Small intestine (tissue), 7 donors: ENCODE data around the gene IGSF5. TPM values are rescaled to one million over a fixed set of nuclear protein-coding genes. Genes with fewer than 3 reads are reported as not detected.
A peak's percentile ranks its signal among the peaks of the same experiment; 100 is the strongest.
"Not testable (repeated sequence)": the region's sequence is repeated elsewhere in the genome, so short reads cannot be mapped to it uniquely, and the experiment has no call there.

ENCODE experiments used
- DNase-seq, 2 donors: peaks; one replicate each; pipeline versions ENCODE4 v3.0.0 to v3.0.0-alpha.2; 2013
- FAIRE-seq: peaks from 2 replicates; lab custom pipeline; 2012; peaks lifted over from hg19 to GRCh38; lab: Jason Lieb, UNC
- H3K27ac ChIP-seq, 3 donors: one replicate each; pipeline ENCODE4 v1.5.1; 2013; ENCODE audit warnings: low read length in 2 of 3, mild to moderate bottlenecking in 2 of 3, control low read depth in 1 of 3, inconsistent platforms in 1 of 3, low read depth in 1 of 3, moderate library complexity in 1 of 3
- H3K27me3 ChIP-seq, 3 donors: one replicate each; pipeline ENCODE4 v1.6.1; 2013; ENCODE audit warnings: low read length in 3 of 3, inconsistent platforms in 1 of 3; ENCODE audit not compliant: control insufficient read depth in 3 of 3, insufficient read depth in 3 of 3
- H3K36me3 ChIP-seq, 3 donors: one replicate each; pipeline ENCODE4 v1.6.1; 2013; ENCODE audit warnings: low read length in 3 of 3, inconsistent platforms in 1 of 3, low read depth in 1 of 3, mild to moderate bottlenecking in 1 of 3, moderate library complexity in 1 of 3; ENCODE audit not compliant: control insufficient read depth in 3 of 3, insufficient read depth in 2 of 3
- H3K4me1 ChIP-seq, 3 donors: one replicate each; pipeline ENCODE4 v1.6.1; 2013; ENCODE audit warnings: low read length in 2 of 3, inconsistent platforms in 1 of 3, low read depth in 1 of 3, mild to moderate bottlenecking in 1 of 3, moderate library complexity in 1 of 3; ENCODE audit not compliant: control insufficient read depth in 3 of 3, insufficient read depth in 2 of 3
- H3K4me3 ChIP-seq, 3 donors: one replicate each; pipeline ENCODE4 v1.5.1; 2013; ENCODE audit warnings: low read length in 3 of 3, control low read depth in 1 of 3, inconsistent platforms in 1 of 3, low read depth in 1 of 3, mild to moderate bottlenecking in 1 of 3, moderate library complexity in 1 of 3
- H3K9me3 ChIP-seq, 2 donors: one replicate each; pipeline ENCODE4 v1.6.1; 2013; ENCODE audit warnings: low read depth in 1 of 2, low read length in 1 of 2; ENCODE audit not compliant: control insufficient read depth in 2 of 2, insufficient read depth in 1 of 2
- WGBS, 3 donors: extraction: QIAGEN DNeasy Blood & Tissue Kit; methylation state at CpG; one replicate each; pipeline ENCODE4 v1.1.7; 2013; 5-methylcytosine and 5-hydroxymethylcytosine counted together
- polyA plus RNA-seq, 4 donors: library from polyadenylated mRNA; stranded (reverse) in 3 of 4; unstranded in 1 of 4; fragments of 200-250 nt in 3 of 4; fragments of 120-200 nt in 1 of 4; gene quantifications; one replicate each; pipeline versions ENCODE4 v1.2.1 to v1.2.3, GENCODE V29; 2013
- donor health status: healthy with polysubstance abuse.
- donor health status: control.
- donor health status: control.
- donor health status: Bipolar disorder and iron deficiency.
- donor health status: healthy.

IGSF5 gene
- polyA plus RNA-seq, 4 donors: 0.12 to 0.78 (median 0.45) TPM; not detected in 1

- not testable (repeated sequence) for H3K36me3 ChIP-seq, H3K27ac ChIP-seq, H3K9me3 ChIP-seq, H3K4me3 ChIP-seq, DNase-seq, FAIRE-seq, H3K27me3 ChIP-seq, H3K4me1 ChIP-seq
- 55 to 81% (median 78%) methylated on average over 4 of the region's 4 CpGs for WGBS, 3 donors
These were observed 2.4 kb upstream of the IGSF5 start for GRCh38 chr21:39742561-39742960.

GRCh38 chr21:39745332-39745731, 349 bp downstream of the IGSF5 start:
- not testable (repeated sequence) for H3K27ac ChIP-seq, DNase-seq, H3K9me3 ChIP-seq, H3K4me1 ChIP-seq, FAIRE-seq, H3K36me3 ChIP-seq, H3K27me3 ChIP-seq, H3K4me3 ChIP-seq
- 88 to 93% (median 91%) methylated on average over 8 of the region's 8 CpGs for WGBS, 3 donors

- Histone ChIP-seq H3K9me3 (peaks cover 0 to 4% of the 10 kb centered on the region in 2 donors), H3K36me3 (no peaks in the 10 kb centered on the region), H3K4me1 (no peaks in the 10 kb centered on the region), H3K27me3 (no peaks in the 10 kb centered on the region), H3K27ac (no peak overlapping the region), H3K4me3 (no peak overlapping the region)
- no peak for DNase-seq
- 65 to 73% (median 69%) methylated on average over 8 of the region's 8 CpGs for WGBS, 3 donors
- no peak for FAIRE-seq
These were observed 5.7 kb downstream of the IGSF5 start for GRCh38 chr21:39750670-39751069.

DNA sequence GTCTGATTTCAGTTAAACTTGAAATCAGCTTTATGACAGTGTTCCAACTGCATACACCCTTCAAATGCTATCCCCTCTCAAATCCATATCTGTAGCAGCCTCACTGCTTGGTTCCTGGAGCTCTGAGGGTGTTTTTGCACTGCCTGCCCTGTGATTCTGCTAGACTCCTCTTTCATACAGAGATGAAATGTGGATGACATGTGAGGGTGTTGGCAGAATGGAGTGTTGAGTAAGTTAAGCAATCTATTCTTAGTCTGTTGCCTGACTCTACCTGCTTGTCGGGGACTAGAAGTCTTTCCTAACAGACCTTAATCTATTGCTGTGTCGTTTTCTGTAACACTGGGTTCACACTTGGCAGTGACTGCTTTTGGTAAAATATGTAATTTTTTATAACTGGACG, 9.8 kb downstream of the IGSF5 start:
- Histone ChIP-seq H3K4me1 (no peaks in the 10 kb centered on the region), H3K27me3 (no peaks in the 10 kb centered on the region), H3K27ac (no peak overlapping the region), H3K9me3 (peaks cover 0 to 4% of the 10 kb centered on the region in 2 donors), H3K36me3 (no peaks in the 10 kb centered on the region), H3K4me3 (no peak overlapping the region)
- no peak for DNase-seq
- FAIRE-seq: no peak
- WGBS, 3 donors: 59 to 65% (median 65%) methylated on average over 3 of the region's 3 CpGs

DNA sequence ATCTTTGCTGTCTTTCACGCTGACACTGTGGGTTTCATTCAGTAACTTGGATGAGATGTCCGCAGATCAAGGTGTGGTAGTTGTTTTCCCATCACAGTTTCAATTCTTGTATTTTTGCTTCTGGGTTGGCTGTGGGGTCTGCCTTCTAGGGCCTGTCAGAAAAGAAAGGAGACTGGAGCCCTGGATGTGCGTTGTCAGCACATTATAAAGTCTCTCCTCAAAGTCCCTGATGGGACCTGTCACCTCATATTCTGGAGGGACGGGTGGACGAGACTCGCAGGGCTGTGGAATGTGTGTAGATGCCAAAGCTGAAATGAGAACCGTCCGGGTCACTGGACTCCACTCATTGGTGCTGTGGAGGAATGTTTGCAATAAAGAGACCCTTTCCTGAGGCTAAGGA, 11.3 kb downstream of the IGSF5 start:
- Histone ChIP-seq H3K9me3 (peaks cover 0 to 4% of the 10 kb centered on the region in 2 donors), H3K27me3 (no peaks in the 10 kb centered on the region), H3K36me3 (no peaks in the 10 kb centered on the region), H3K27ac (no peak overlapping the region), H3K4me3 (no peak overlapping the region), H3K4me1 (no peaks in the 10 kb centered on the region)
- DNase-seq (no peak), FAIRE-seq (no peak)
- 75 to 83% (median 76%) methylated on average over 8 of the region's 8 CpGs for WGBS, 3 donors

- DNase-seq (peak in 1 of 2 donors; percentile 3), FAIRE-seq (no peak)
- no peak overlapping the region for H3K4me3 ChIP-seq
- H3K9me3 ChIP-seq: no peaks in the 10 kb centered on the region
- no peaks in the 10 kb centered on the region for H3K27me3 ChIP-seq
- WGBS, 3 donors: 52 to 61% (median 59%) methylated on average over 12 of the region's 12 CpGs
- no peak overlapping the region for H3K27ac ChIP-seq
- no peaks in the 10 kb centered on the region for H3K36me3 ChIP-seq
- H3K4me1 ChIP-seq: no peaks in the 10 kb centered on the region
These were observed 18.4 kb downstream of the IGSF5 start for GRCh38 chr21:39763272-39763970.

DNA sequence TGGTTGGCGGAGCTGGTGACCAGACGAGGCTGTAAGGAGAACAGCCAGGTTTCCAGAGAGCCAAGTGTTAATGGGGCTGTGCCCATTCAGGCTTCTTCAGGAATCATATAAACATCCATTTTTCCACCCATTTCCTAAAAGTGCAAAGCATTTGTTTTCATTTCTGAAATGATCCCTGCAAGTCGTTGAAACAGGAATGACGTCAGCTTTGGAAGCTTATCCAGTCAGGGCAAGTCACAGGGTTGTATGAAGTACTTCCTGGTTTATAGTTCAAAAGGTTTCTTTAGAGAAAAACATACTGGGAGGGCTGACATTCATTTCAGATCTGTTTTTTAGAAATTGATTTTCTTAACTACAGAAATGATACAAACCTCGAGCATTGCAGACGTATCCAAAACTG, 29.2 kb downstream of the IGSF5 start:
- 60 to 64% (median 62%) methylated on average over 6 of the region's 6 CpGs for WGBS, 3 donors
- no peak overlapping the region for H3K27ac ChIP-seq
- peak in 1 of 2 donors; percentile 6 for DNase-seq
- H3K9me3 ChIP-seq: no peaks in the 10 kb centered on the region
- FAIRE-seq: no peak
- no peaks in the 10 kb centered on the region for H3K36me3 ChIP-seq
- H3K4me1 ChIP-seq: no peaks in the 10 kb centered on the region
- H3K27me3 ChIP-seq: no peaks in the 10 kb centered on the region
- H3K4me3 ChIP-seq: no peak overlapping the region

- DNase-seq (no peak), FAIRE-seq (no peak)
- Histone ChIP-seq H3K4me3 (no peak overlapping the region), H3K27ac (no peak overlapping the region), H3K4me1 (no peaks in the 10 kb centered on the region), H3K27me3 (no peaks in the 10 kb centered on the region), H3K9me3 (no peaks in the 10 kb centered on the region), H3K36me3 (no peaks in the 10 kb centered on the region)
- WGBS, 3 donors: 78 to 93% (median 85%) methylated on average over 1 of the region's 1 CpG
These were observed 30.8 kb downstream of the IGSF5 start for GRCh38 chr21:39775816-39776215.

- H3K4me3 ChIP-seq: no peak overlapping the region
- H3K9me3 ChIP-seq: no peaks in the 10 kb centered on the region
- H3K27ac ChIP-seq: no peak overlapping the region
- no peaks in the 10 kb centered on the region for H3K36me3 ChIP-seq
- H3K4me1 ChIP-seq: no peaks in the 10 kb centered on the region
- no peak for FAIRE-seq
- no peaks in the 10 kb centered on the region for H3K27me3 ChIP-seq
- no peak for DNase-seq
- 32 to 60% (median 43%) methylated on average over 3 of the region's 3 CpGs for WGBS, 3 donors
These were observed 31.6 kb downstream of the IGSF5 start for GRCh38 chr21:39776589-39776988.
